Measurements from ENCODE around the gene VWA8.

GRCh38 chr13:41765020-41765419 lies 195.9 kb downstream of the VWA8 start:
- TF ChIP-seq CTCF (IDR thresholded peaks at IDR 0.05) (no peak), POLR2A (IDR thresholded peaks at IDR 0.05) (no peak)

Data from thyroid gland (tissue), 4 donors.